Breast epithelium (tissue), 4 donors: ENCODE measurements around the gene CAPS2. TPM values are rescaled to one million over a fixed set of nuclear protein-coding genes. Genes with fewer than 3 reads are reported as not detected.

Source experiments
- DNase-seq, 2 donors: peaks; one replicate each; pipeline ENCODE4 v3.0.0-alpha.2; 2019; ENCODE audit warnings: low spot score in 2 of 2
- H3K27ac ChIP-seq, 2 donors: fragments of 200-600 bp; sonication (generic) in 1 of 2; one replicate each; pipeline ENCODE4 v1.5.1; 2016 to 2019; ENCODE audit warnings: mild to moderate bottlenecking in 1 of 2
- H3K27me3 ChIP-seq, 2 donors: fragments of 200-600 bp; sonication (generic) in 1 of 2; one replicate each; pipeline versions ENCODE4 v1.5.1 to v1.6.0; 2017 to 2019; ENCODE audit warnings: control low read depth in 1 of 2, mild to moderate bottlenecking in 1 of 2
- H3K36me3 ChIP-seq: fragments of 200-600 bp; one replicate; pipeline ENCODE4 v1.5.1; 2019
- H3K4me1 ChIP-seq, 2 donors: fragments of 200-600 bp; sonication (generic); one replicate each; pipeline ENCODE4 v1.5.1; 2016 to 2019; ENCODE audit warnings: control low read depth in 1 of 2
- H3K4me3 ChIP-seq, 3 donors: fragments of 200-600 bp; sonication (generic); 1 replicate in 2 of 3; 2 replicates in 1 of 3; pipeline ENCODE4 v1.5.1; 2016 to 2019; ENCODE audit warnings: mild to moderate bottlenecking in 3 of 3, moderate library complexity in 2 of 3
- H3K9me3 ChIP-seq, 2 donors: fragments of 200-600 bp; sonication (generic) in 1 of 2; one replicate each; pipeline ENCODE4 v1.5.1; 2016 to 2019; ENCODE audit warnings: control low read depth in 1 of 2
- CTCF ChIP-seq, 3 donors: fragments of 450-650 bp; IDR thresholded peaks; one replicate each; pipeline ENCODE4 v1.5.1; 2016 to 2017; ENCODE audit warnings: antibody characterized with exemption in 3 of 3, mild to moderate bottlenecking in 3 of 3, moderate library complexity in 3 of 3
- POLR2A ChIP-seq: fragments of 450-650 bp; IDR thresholded peaks from one replicate; pipeline ENCODE4 v1.6.1; 2016; ENCODE audit warnings: antibody characterized with exemption, mild to moderate bottlenecking, moderate library complexity
- POLR2AphosphoS5 ChIP-seq, 3 donors: sonication (generic); formaldehyde crosslinking; IDR thresholded peaks; one replicate each; pipeline ENCODE4 v1.6.1; 2017; ENCODE audit warnings: antibody characterized with exemption in 3 of 3
- intact Hi-C: fragments of 100-400 bp; cut with DNase I; formaldehyde crosslinking; loops from one replicate; pipeline ENCODE4 v1.15.1; 2023; ENCODE audit warnings: low total_unique reads
- total RNA-seq, 3 donors: library from RNA; depleted of rRNA; stranded (reverse); fragments of >200 nt; gene quantifications; one replicate each; pipeline ENCODE4 v1.1.0, GENCODE V29; 2016

CAPS2 gene
- total RNA-seq, 3 donors from 2014 or later: 13.8 to 34.0 (median 14.4) TPM

- DNase-seq: no peak
- no peaks in the 10 kb centered on the region for H3K9me3 ChIP-seq
- intact Hi-C loops: no loop called here
- H3K36me3 ChIP-seq: no peaks in the 10 kb centered on the region
- TF ChIP-seq CTCF (IDR thresholded peaks at IDR 0.05) (no peak), POLR2AphosphoS5 (IDR thresholded peaks at IDR 0.05) (no peak), POLR2A (no peak)
- H3K27ac ChIP-seq: no peak overlapping the region
- no peak overlapping the region for H3K4me3 ChIP-seq
- H3K4me1 ChIP-seq: no peaks in the 10 kb centered on the region
- no peaks in the 10 kb centered on the region for H3K27me3 ChIP-seq
These were observed 35.8 kb downstream of the CAPS2 start for GRCh38 chr12:75294336-75294735.

GRCh38 chr12:75291014-75291413 is 39.1 kb downstream of the CAPS2 start:
- no peak overlapping the region for H3K4me3 ChIP-seq
- H3K27me3 ChIP-seq: no peaks in the 10 kb centered on the region
- H3K27ac ChIP-seq: no peak overlapping the region
- no peaks in the 10 kb centered on the region for H3K36me3 ChIP-seq
- TF ChIP-seq POLR2A (no peak), POLR2AphosphoS5 (IDR thresholded peaks at IDR 0.05) (no peak), CTCF (IDR thresholded peaks at IDR 0.05) (no peak)
- H3K4me1 ChIP-seq: no peaks in the 10 kb centered on the region
- intact Hi-C loops: no loop called here
- no peak for DNase-seq
- no peaks in the 10 kb centered on the region for H3K9me3 ChIP-seq

GRCh38 chr12:75289753-75290152 is 40.4 kb downstream of the CAPS2 start:
- H3K27ac ChIP-seq: no peak overlapping the region
- H3K4me3 ChIP-seq: no peak overlapping the region
- intact Hi-C loops: no loop called here
- no peak for TF ChIP-seq POLR2AphosphoS5 (IDR thresholded peaks at IDR 0.05)
- no peak for TF ChIP-seq POLR2A
- no peak for TF ChIP-seq CTCF (IDR thresholded peaks at IDR 0.05)
- H3K36me3 ChIP-seq: no peaks in the 10 kb centered on the region
- H3K27me3 ChIP-seq: no peaks in the 10 kb centered on the region
- H3K4me1 ChIP-seq: no peaks in the 10 kb centered on the region
- DNase-seq: no peak
- H3K9me3 ChIP-seq: no peaks in the 10 kb centered on the region

- Histone ChIP-seq H3K4me3 (no peak overlapping the region), H3K36me3 (no peaks in the 10 kb centered on the region), H3K9me3 (no peaks in the 10 kb centered on the region), H3K27me3 (no peaks in the 10 kb centered on the region), H3K4me1 (no peaks in the 10 kb centered on the region), H3K27ac (no peak overlapping the region)
- DNase-seq: no peak
- intact Hi-C loops: no loop called here
- TF ChIP-seq POLR2AphosphoS5 (IDR thresholded peaks at IDR 0.05) (no peak), CTCF (IDR thresholded peaks at IDR 0.05) (no peak), POLR2A (no peak)
These were observed 41.3 kb downstream of the CAPS2 start for GRCh38 chr12:75288860-75289259.

GRCh38 chr12:75275702-75276101 is 54.4 kb downstream of the CAPS2 start:
- no peak overlapping the region for H3K4me3 ChIP-seq
- H3K36me3 ChIP-seq: no peaks in the 10 kb centered on the region
- no peak overlapping the region for H3K27ac ChIP-seq
- intact Hi-C loops: no loop called here
- H3K9me3 ChIP-seq: no peaks in the 10 kb centered on the region
- TF ChIP-seq CTCF (IDR thresholded peaks at IDR 0.05) (no peak), POLR2A (no peak), POLR2AphosphoS5 (IDR thresholded peaks at IDR 0.05) (no peak)
- H3K4me1 ChIP-seq: no peaks in the 10 kb centered on the region
- DNase-seq: no peak
- H3K27me3 ChIP-seq: no peaks in the 10 kb centered on the region
